ENCODE data around the gene LDLRAD3. TPM values are rescaled to one million over a fixed set of nuclear protein-coding genes. Genes with fewer than 3 reads are reported as not detected.
"Not testable (repeated sequence)": the region's sequence is repeated elsewhere in the genome, so short reads cannot be mapped to it uniquely, and the experiment has no call there.

LDLRAD3 gene
- total RNA-seq, 1 donor: 10.5 TPM

GRCh38 chr11:35909511-35910265 is 34.2 kb upstream of the LDLRAD3 start:
- no peak for DNase-seq (ENCODE audit: insufficient read length, low spot score, missing footprints)
- no peaks in the 10 kb centered on the region for H3K9me3 ChIP-seq (ENCODE audit: low read depth, low read length)
- H3K79me2 ChIP-seq (ENCODE audit: insufficient read depth, low read length): no peaks in the 10 kb centered on the region
- no peaks in the 10 kb centered on the region for H4K20me1 ChIP-seq (ENCODE audit: insufficient read depth, low read length)
- H3K4me3 ChIP-seq (ENCODE audit: insufficient read depth, low read length): no peak overlapping the region
- H3K27ac ChIP-seq (ENCODE audit: low read depth, low read length): no peak overlapping the region
- H3K27me3 ChIP-seq (ENCODE audit: insufficient read depth, low read length): no peaks in the 10 kb centered on the region
- no peaks in the 10 kb centered on the region for H3K36me3 ChIP-seq (ENCODE audit: insufficient read depth, low read length)
- no peak overlapping the region for H3K4me2 ChIP-seq (ENCODE audit: insufficient read depth, low read length)
- no peak for TF ChIP-seq CTCF (IDR thresholded peaks at IDR 0.05; ENCODE audit: extremely low read depth, low read depth, low read length)
- H2AFZ ChIP-seq (ENCODE audit: low read length): no peak overlapping the region
- H3K4me1 ChIP-seq (ENCODE audit: insufficient read depth, low read length): peaks cover 5% of the 10 kb centered on the region

GRCh38 chr11:35911013-35911412 is 32.8 kb upstream of the LDLRAD3 start:
- no peaks in the 10 kb centered on the region for H3K9me3 ChIP-seq (ENCODE audit: low read depth, low read length)
- no peak for DNase-seq (ENCODE audit: insufficient read length, low spot score, missing footprints)
- H3K27me3 ChIP-seq (ENCODE audit: insufficient read depth, low read length): no peaks in the 10 kb centered on the region
- no peaks in the 10 kb centered on the region for H3K79me2 ChIP-seq (ENCODE audit: insufficient read depth, low read length)
- H3K4me2 ChIP-seq (ENCODE audit: insufficient read depth, low read length): no peak overlapping the region
- TF ChIP-seq CTCF (IDR thresholded peaks at IDR 0.05; ENCODE audit: extremely low read depth, low read depth, low read length): no peak
- H3K4me3 ChIP-seq (ENCODE audit: insufficient read depth, low read length): no peak overlapping the region
- H3K36me3 ChIP-seq (ENCODE audit: insufficient read depth, low read length): no peaks in the 10 kb centered on the region
- no peak overlapping the region for H2AFZ ChIP-seq (ENCODE audit: low read length)
- peaks cover 5% of the 10 kb centered on the region for H3K4me1 ChIP-seq (ENCODE audit: insufficient read depth, low read length)
- H3K27ac ChIP-seq (ENCODE audit: low read depth, low read length): no peak overlapping the region
- no peaks in the 10 kb centered on the region for H4K20me1 ChIP-seq (ENCODE audit: insufficient read depth, low read length)

GRCh38 chr11:35911616-35912165 is 32.2 kb upstream of the LDLRAD3 start:
- H4K20me1 ChIP-seq (ENCODE audit: insufficient read depth, low read length): no peaks in the 10 kb centered on the region
- no peaks in the 10 kb centered on the region for H3K9me3 ChIP-seq (ENCODE audit: low read depth, low read length)
- H3K79me2 ChIP-seq (ENCODE audit: insufficient read depth, low read length): no peaks in the 10 kb centered on the region
- no peak for TF ChIP-seq CTCF (IDR thresholded peaks at IDR 0.05; ENCODE audit: extremely low read depth, low read depth, low read length)
- no peaks in the 10 kb centered on the region for H3K36me3 ChIP-seq (ENCODE audit: insufficient read depth, low read length)
- peaks cover 5% of the 10 kb centered on the region for H3K4me1 ChIP-seq (ENCODE audit: insufficient read depth, low read length)
- no peak overlapping the region for H2AFZ ChIP-seq (ENCODE audit: low read length)
- no peak overlapping the region for H3K27ac ChIP-seq (ENCODE audit: low read depth, low read length)
- DNase-seq (ENCODE audit: insufficient read length, low spot score, missing footprints): no peak
- no peaks in the 10 kb centered on the region for H3K27me3 ChIP-seq (ENCODE audit: insufficient read depth, low read length)
- H3K4me2 ChIP-seq (ENCODE audit: insufficient read depth, low read length): no peak overlapping the region
- H3K4me3 ChIP-seq (ENCODE audit: insufficient read depth, low read length): no peak overlapping the region

- not testable (repeated sequence) for H3K79me2 ChIP-seq (ENCODE audit: insufficient read depth, low read length); H3K4me3 ChIP-seq (ENCODE audit: insufficient read depth, low read length); H3K36me3 ChIP-seq (ENCODE audit: insufficient read depth, low read length); H4K20me1 ChIP-seq (ENCODE audit: insufficient read depth, low read length); H2AFZ ChIP-seq (ENCODE audit: low read length); H3K27me3 ChIP-seq (ENCODE audit: insufficient read depth, low read length); H3K4me2 ChIP-seq (ENCODE audit: insufficient read depth, low read length); DNase-seq (ENCODE audit: insufficient read length, low spot score, missing footprints); H3K4me1 ChIP-seq (ENCODE audit: insufficient read depth, low read length); H3K9me3 ChIP-seq (ENCODE audit: low read depth, low read length); H3K27ac ChIP-seq (ENCODE audit: low read depth, low read length)
Measured at GRCh38 chr11:35912436-35912835, 31.4 kb upstream of the LDLRAD3 start.

All from osteoblast (primary cell).